SK-N-SH (cell line): ENCODE results near the gene STK4. TPM values are rescaled to one million over a fixed set of nuclear protein-coding genes. Genes with fewer than 3 reads are reported as not detected.

Source experiments
- CTCF ChIA-PET: fragments of 300-600, 350-600 bp; formaldehyde crosslinking; extraction: SDS; loops from one replicate; lab custom pipeline; 2021; lab: Yijun Ruan, JAX
- POLR2A ChIA-PET: fragments of 350-600 bp; sonication (Branson Sonifier 250); formaldehyde crosslinking; extraction: SDS; loops from one replicate; lab custom pipeline; 2020; ENCODE audit warnings: antibody characterized with exemption, inconsistent platforms; lab: Yijun Ruan, JAX
- DNase-seq: peaks from one replicate; pipeline ENCODE4 v3.0.0; 2012
- H2AFZ ChIP-seq: fragments of 200-600 bp; sonication (generic); 2 replicates; pipeline ENCODE4 v1.8.1; 2016; ENCODE audit warnings: antibody characterized with exemption, mild to moderate bottlenecking, low read depth
- H3F3A ChIP-seq: fragments of 200-600 bp; sonication (generic); replicated peaks from 2 replicates; pipeline ENCODE3; 2016; ENCODE audit warnings: antibody characterized with exemption, mild to moderate bottlenecking; ENCODE audit not compliant: insufficient read depth
- H3K27ac ChIP-seq, 2 experiments: fragments of 200-500 bp in 1 of 2; fragments of 200-600 bp in 1 of 2; sonication (Bioruptor generic) in 1 of 2; sonication (generic), shearing (Covaris generic) in 1 of 2; 2 replicates each; pipeline versions ENCODE4 v1.5.1 to v1.6.1; 2014 to 2016; ENCODE audit warnings: low read depth in 2 of 2, inconsistent platforms in 1 of 2, low read length in 1 of 2, mild to moderate bottlenecking in 1 of 2, mixed read lengths in 1 of 2
- H3K27me3 ChIP-seq: fragments of 200-600 bp; sonication (generic), shearing (Covaris generic); 2 replicates; pipeline ENCODE4 v1.6.1; 2016; ENCODE audit warnings: mixed run types; ENCODE audit not compliant: insufficient read depth
- H3K36me3 ChIP-seq, 2 experiments: fragments of 200-500 bp in 1 of 2; fragments of 200-600 bp in 1 of 2; sonication (Bioruptor generic) in 1 of 2; sonication (generic) in 1 of 2; replicated peaks in 1 of 2; 2 replicates each; pipeline versions ENCODE3 to v1.5.1; 2014 to 2016; ENCODE audit warnings: low read length in 1 of 2, mild to moderate bottlenecking in 1 of 2; ENCODE audit not compliant: insufficient read depth in 2 of 2, control insufficient read depth in 1 of 2
- H3K4me1 ChIP-seq, 2 experiments: fragments of 200-500 bp in 1 of 2; fragments of 200-600 bp in 1 of 2; sonication (Bioruptor generic) in 1 of 2; sonication (generic), shearing (Covaris generic) in 1 of 2; 2 replicates each; pipeline versions ENCODE4 v1.5.1 to v1.6.1; 2014 to 2016; ENCODE audit warnings: low read depth in 1 of 2, low read length in 1 of 2, mixed run types in 1 of 2; ENCODE audit not compliant: insufficient read depth in 2 of 2, control insufficient read depth in 1 of 2
- H3K4me2 ChIP-seq: fragments of 200-600 bp; sonication (generic), shearing (Covaris generic); 2 replicates; pipeline ENCODE4 v1.6.1; 2017; ENCODE audit warnings: mixed run types
- H3K4me3 ChIP-seq, 2 experiments: fragments of 200-500 bp in 1 of 2; fragments of 200-600 bp in 1 of 2; sonication (Bioruptor generic) in 1 of 2; sonication (generic), shearing (Covaris generic) in 1 of 2; 2 replicates each; pipeline versions ENCODE4 v1.5.1 to v1.8.1; 2014 to 2016; ENCODE audit warnings: low read depth in 2 of 2, inconsistent platforms in 1 of 2, low read length in 1 of 2, mild to moderate bottlenecking in 1 of 2, mixed read lengths in 1 of 2, moderate library complexity in 1 of 2
- H3K79me2 ChIP-seq: fragments of 200-600 bp; sonication (generic); 2 replicates; pipeline ENCODE4 v1.8.1; 2017; ENCODE audit warnings: mild to moderate bottlenecking; ENCODE audit not compliant: insufficient read depth
- H3K9ac ChIP-seq: fragments of 200-600 bp; sonication (generic); 2 replicates; pipeline ENCODE4 v1.6.1; 2017; ENCODE audit warnings: mixed run types
- H3K9me2 ChIP-seq: fragments of 200-600 bp; sonication (generic); 2 replicates; pipeline ENCODE4 v1.6.1; 2017; ENCODE audit warnings: mixed run types
- H3K9me3 ChIP-seq: fragments of 200-600 bp; sonication (generic); 2 replicates; pipeline ENCODE4 v1.6.1; 2017; ENCODE audit warnings: mixed run types, mild to moderate bottlenecking, moderate library complexity
- H4K20me1 ChIP-seq: fragments of 200-600 bp; sonication (generic); 2 replicates; pipeline ENCODE4 v1.6.1; 2017; ENCODE audit warnings: mild to moderate bottlenecking, mixed run types; ENCODE audit not compliant: insufficient read depth
- CHD2 ChIP-seq: fragments of 150-350 bp; IDR thresholded peaks from 2 replicates; pipeline ENCODE4 v1.6.1; 2018; ENCODE audit warnings: low read length; ENCODE audit not compliant: partially characterized antibody
- EP300 ChIP-seq, 2 experiments: IDR thresholded peaks; 2 replicates each; pipeline versions ENCODE4 v1.4.0 to v1.6.1; 2012; ENCODE audit warnings: borderline replicate concordance in 1 of 2, low read depth in 1 of 2, low read length in 1 of 2
- EZH2phosphoT487 ChIP-seq: fragments of 200-600 bp; sonication (generic); IDR thresholded peaks from 2 replicates; pipeline ENCODE4 v1.6.1; 2017; ENCODE audit warnings: low read depth, mixed run types, mild to moderate bottlenecking, antibody characterized with exemption, moderate library complexity, borderline replicate concordance
- FOSL2 ChIP-seq: IDR thresholded peaks from 2 replicates; pipeline ENCODE4 v1.4.0; 2012; ENCODE audit warnings: low read depth, mild to moderate bottlenecking, moderate library complexity, borderline replicate concordance
- GABPA ChIP-seq: IDR thresholded peaks from 2 replicates; pipeline ENCODE4 v1.4.0; 2012; ENCODE audit warnings: low read depth, mild to moderate bottlenecking
- GATA2 ChIP-seq: sonication (generic); formaldehyde crosslinking; IDR thresholded peaks from 2 replicates; pipeline ENCODE4 v1.5.0; 2020; ENCODE audit warnings: mild to moderate bottlenecking, missing genetic modification reagents
- MEF2A ChIP-seq: IDR thresholded peaks from 2 replicates; pipeline ENCODE4 v1.4.0; 2012; ENCODE audit warnings: low read depth, borderline replicate concordance
- NFIC ChIP-seq: IDR thresholded peaks from 2 replicates; pipeline ENCODE4 v1.4.0; 2012; ENCODE audit warnings: borderline replicate concordance
- NRF1 ChIP-seq: IDR thresholded peaks from 2 replicates; pipeline ENCODE4 v1.6.1; 2012; ENCODE audit warnings: low read depth, mild to moderate bottlenecking, low read length
- PBX3 ChIP-seq: IDR thresholded peaks from 2 replicates; pipeline ENCODE4; 2012
- POLR2AphosphoS5 ChIP-seq: IDR thresholded peaks from 2 replicates; pipeline ENCODE4 v1.6.1; 2012; ENCODE audit warnings: low read depth, low read length
- RCOR1 ChIP-seq: fragments of 150-350 bp; IDR thresholded peaks from 2 replicates; pipeline ENCODE4 v1.6.1; 2017; ENCODE audit warnings: antibody characterized with exemption, low read length
- RFX5 ChIP-seq: IDR thresholded peaks from 2 replicates; pipeline ENCODE4 v1.6.1; 2012; ENCODE audit warnings: mild to moderate bottlenecking, improper control_type of control experiment, low read length
- RXRA ChIP-seq: IDR thresholded peaks from 2 replicates; pipeline ENCODE4 v1.4.0; 2012; ENCODE audit warnings: low read depth, mild to moderate bottlenecking, borderline replicate concordance
- SIN3A ChIP-seq: IDR thresholded peaks from 2 replicates; pipeline ENCODE4 v1.6.1; 2012; ENCODE audit warnings: low read depth, mild to moderate bottlenecking, low read length, moderate library complexity, borderline replicate concordance
- TAF1 ChIP-seq: IDR thresholded peaks from 2 replicates; pipeline ENCODE4 v1.6.1; 2012; ENCODE audit warnings: low read depth, mild to moderate bottlenecking, low read length, moderate library complexity, borderline replicate concordance
- TCF12 ChIP-seq: IDR thresholded peaks from 2 replicates; pipeline ENCODE4 v1.4.0; 2012
- WGBS: methylation state at CpG from one replicate; pipeline ENCODE4 v1.1.6; 2017; ENCODE audit warnings: low lambda C conversion rate; 5-methylcytosine and 5-hydroxymethylcytosine counted together
- polyA plus RNA-seq, 3 experiments: library from polyadenylated mRNA; depleted of rRNA; stranded (reverse); fragments of >200 nt; gene quantifications; 2 replicates each; pipeline ENCODE4 v1.2.3, GENCODE V29; 2012
- TF ChIP-seq, protein P1 (sequence below): IDR thresholded peaks from 2 replicates; pipeline ENCODE4 v1.4.0; 2012; ENCODE audit warnings: low read depth
- TF ChIP-seq, protein P2 (sequence below): IDR thresholded peaks from 2 replicates; pipeline ENCODE4 v1.4.0; 2012; ENCODE audit warnings: low read depth, borderline replicate concordance
- TF ChIP-seq, protein P3 (sequence below): IDR thresholded peaks from 2 replicates; pipeline ENCODE4 v1.6.1; 2012; ENCODE audit warnings: mild to moderate bottlenecking, low read depth, low read length, moderate library complexity
- TF ChIP-seq, protein P4 (sequence below): fragments of 200-600 bp; sonication (generic); IDR thresholded peaks from 2 replicates; pipeline ENCODE4 v1.6.1; 2017; ENCODE audit warnings: antibody characterized with exemption, mild to moderate bottlenecking, moderate library complexity

The STK4 gene
- polyA plus RNA-seq, 1 of the 3 experiments (the other 2 are of a cell fraction) = 11.4 TPM

GRCh38 chr20:45067087-45067486, 100.8 kb downstream of the STK4 start (continued):
- no peak for TF ChIP-seq EZH2phosphoT487
- TF ChIP-seq, all 33 proteins: peak for 0

DNA sequence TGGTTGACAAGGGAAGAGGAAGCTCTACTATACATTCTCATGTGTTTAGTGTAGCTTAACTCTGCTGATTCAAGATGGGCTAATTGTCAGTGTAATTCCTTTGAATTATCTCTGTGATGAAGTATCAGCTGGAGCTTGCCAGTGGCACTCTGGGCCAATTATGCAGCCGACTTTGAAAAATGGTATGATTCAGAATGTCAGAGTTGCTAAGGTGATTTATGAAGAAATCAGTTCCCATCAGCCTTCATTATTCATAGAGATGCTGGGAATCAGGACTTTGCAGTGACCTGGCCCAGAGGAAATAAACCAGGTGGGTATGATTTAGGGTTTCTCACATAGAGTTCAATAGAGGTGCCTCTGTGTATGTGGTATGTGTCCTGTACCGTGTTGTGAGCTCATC, 101.2 kb downstream of the STK4 start:
- Histone ChIP-seq H3K27ac (peak overlapping the region in 1 of 2 experiments; percentile 27; a peak in 2 of 4 replicates), H3K4me2 (no peak overlapping the region), H3K9me2 (no peaks in the 10 kb centered on the region), H4K20me1 (no peaks in the 10 kb centered on the region), H3K9ac (no peak overlapping the region), H2AFZ (no peak overlapping the region), H3F3A (no peaks in the 10 kb centered on the region), H3K9me3 (no peaks in the 10 kb centered on the region), H3K4me3 (no peak overlapping the region), H3K27me3 (no peaks in the 10 kb centered on the region), H3K4me1 (no peaks in the 10 kb centered on the region; a peak in 2 of 4 replicates), H3K79me2 (peaks cover 22% of the 10 kb centered on the region; the same call in 1 of the 2 replicates), H3K36me3 (peaks cover 0 to 8% of the 10 kb centered on the region in 2 experiments)
- 63% methylated on average over 2 of the region's 2 CpGs for WGBS
- DNase-seq = no peak
- POLR2A ChIA-PET = interaction anchor here (0.6 kb wide), 1 partner anchor 17 kb away, joined by 3 read pairs; no protein-coding TSS in a partner anchor
- CTCF ChIA-PET = interaction anchor here (0.9 to 1.9 kb wide), 3 partner anchors 19 to 45 kb away, joined by 3 to 6 read pairs (median 5); no protein-coding TSS in a partner anchor
- TF ChIP-seq, protein P1, sequence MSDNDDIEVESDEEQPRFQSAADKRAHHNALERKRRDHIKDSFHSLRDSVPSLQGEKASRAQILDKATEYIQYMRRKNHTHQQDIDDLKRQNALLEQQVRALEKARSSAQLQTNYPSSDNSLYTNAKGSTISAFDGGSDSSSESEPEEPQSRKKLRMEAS = no peak
- TF ChIP-seq SIN3A (no peak), NRF1 (no peak), PBX3 (peak; percentile 93), EP300 (IDR thresholded peaks at IDR 0.05; ENCODE audit: borderline replicate concordance in 1 of 2, low read depth in 1 of 2, low read length in 1 of 2) (peak; percentile 39 to 66; a peak in 2 of 4 replicates), POLR2AphosphoS5 (no peak; the same call in 1 of the 2 replicates), GATA2 (CRISPR knock-in tag) (no peak), TAF1 (no peak), CHD2 (no peak), EZH2phosphoT487 (no peak), RXRA (no peak; the same call in 1 of the 2 replicates), RFX5 (no peak), RCOR1 (no peak), TCF12 (peak; percentile 35; the same call in 1 of the 2 replicates), GABPA (no peak), MEF2A (no peak), NFIC (peak; percentile 47; the same call in 1 of the 2 replicates), FOSL2 (peak; percentile 35; the same call in 1 of the 2 replicates)
- TF ChIP-seq, protein P2, sequence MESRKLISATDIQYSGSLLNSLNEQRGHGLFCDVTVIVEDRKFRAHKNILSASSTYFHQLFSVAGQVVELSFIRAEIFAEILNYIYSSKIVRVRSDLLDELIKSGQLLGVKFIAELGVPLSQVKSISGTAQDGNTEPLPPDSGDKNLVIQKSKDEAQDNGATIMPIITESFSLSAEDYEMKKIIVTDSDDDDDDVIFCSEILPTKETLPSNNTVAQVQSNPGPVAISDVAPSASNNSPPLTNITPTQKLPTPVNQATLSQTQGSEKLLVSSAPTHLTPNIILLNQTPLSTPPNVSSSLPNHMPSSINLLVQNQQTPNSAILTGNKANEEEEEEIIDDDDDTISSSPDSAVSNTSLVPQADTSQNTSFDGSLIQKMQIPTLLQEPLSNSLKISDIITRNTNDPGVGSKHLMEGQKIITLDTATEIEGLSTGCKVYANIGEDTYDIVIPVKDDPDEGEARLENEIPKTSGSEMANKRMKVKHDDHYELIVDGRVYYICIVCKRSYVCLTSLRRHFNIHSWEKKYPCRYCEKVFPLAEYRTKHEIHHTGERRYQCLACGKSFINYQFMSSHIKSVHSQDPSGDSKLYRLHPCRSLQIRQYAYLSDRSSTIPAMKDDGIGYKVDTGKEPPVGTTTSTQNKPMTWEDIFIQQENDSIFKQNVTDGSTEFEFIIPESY = no peak
- TF ChIP-seq, protein P3, sequence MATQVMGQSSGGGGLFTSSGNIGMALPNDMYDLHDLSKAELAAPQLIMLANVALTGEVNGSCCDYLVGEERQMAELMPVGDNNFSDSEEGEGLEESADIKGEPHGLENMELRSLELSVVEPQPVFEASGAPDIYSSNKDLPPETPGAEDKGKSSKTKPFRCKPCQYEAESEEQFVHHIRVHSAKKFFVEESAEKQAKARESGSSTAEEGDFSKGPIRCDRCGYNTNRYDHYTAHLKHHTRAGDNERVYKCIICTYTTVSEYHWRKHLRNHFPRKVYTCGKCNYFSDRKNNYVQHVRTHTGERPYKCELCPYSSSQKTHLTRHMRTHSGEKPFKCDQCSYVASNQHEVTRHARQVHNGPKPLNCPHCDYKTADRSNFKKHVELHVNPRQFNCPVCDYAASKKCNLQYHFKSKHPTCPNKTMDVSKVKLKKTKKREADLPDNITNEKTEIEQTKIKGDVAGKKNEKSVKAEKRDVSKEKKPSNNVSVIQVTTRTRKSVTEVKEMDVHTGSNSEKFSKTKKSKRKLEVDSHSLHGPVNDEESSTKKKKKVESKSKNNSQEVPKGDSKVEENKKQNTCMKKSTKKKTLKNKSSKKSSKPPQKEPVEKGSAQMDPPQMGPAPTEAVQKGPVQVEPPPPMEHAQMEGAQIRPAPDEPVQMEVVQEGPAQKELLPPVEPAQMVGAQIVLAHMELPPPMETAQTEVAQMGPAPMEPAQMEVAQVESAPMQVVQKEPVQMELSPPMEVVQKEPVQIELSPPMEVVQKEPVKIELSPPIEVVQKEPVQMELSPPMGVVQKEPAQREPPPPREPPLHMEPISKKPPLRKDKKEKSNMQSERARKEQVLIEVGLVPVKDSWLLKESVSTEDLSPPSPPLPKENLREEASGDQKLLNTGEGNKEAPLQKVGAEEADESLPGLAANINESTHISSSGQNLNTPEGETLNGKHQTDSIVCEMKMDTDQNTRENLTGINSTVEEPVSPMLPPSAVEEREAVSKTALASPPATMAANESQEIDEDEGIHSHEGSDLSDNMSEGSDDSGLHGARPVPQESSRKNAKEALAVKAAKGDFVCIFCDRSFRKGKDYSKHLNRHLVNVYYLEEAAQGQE = no peak
- TF ChIP-seq, protein P4, sequence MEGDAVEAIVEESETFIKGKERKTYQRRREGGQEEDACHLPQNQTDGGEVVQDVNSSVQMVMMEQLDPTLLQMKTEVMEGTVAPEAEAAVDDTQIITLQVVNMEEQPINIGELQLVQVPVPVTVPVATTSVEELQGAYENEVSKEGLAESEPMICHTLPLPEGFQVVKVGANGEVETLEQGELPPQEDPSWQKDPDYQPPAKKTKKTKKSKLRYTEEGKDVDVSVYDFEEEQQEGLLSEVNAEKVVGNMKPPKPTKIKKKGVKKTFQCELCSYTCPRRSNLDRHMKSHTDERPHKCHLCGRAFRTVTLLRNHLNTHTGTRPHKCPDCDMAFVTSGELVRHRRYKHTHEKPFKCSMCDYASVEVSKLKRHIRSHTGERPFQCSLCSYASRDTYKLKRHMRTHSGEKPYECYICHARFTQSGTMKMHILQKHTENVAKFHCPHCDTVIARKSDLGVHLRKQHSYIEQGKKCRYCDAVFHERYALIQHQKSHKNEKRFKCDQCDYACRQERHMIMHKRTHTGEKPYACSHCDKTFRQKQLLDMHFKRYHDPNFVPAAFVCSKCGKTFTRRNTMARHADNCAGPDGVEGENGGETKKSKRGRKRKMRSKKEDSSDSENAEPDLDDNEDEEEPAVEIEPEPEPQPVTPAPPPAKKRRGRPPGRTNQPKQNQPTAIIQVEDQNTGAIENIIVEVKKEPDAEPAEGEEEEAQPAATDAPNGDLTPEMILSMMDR = no peak
